HepG2 (cell line): ENCODE measurements around the gene LMAN1L. TPM values are rescaled to one million over a fixed set of nuclear protein-coding genes. Genes with fewer than 3 reads are reported as not detected.
A peak's percentile ranks its signal among the peaks of the same experiment; 100 is the strongest.

Source experiments
- ARID4A ChIP-seq: sonication (generic); formaldehyde crosslinking; IDR thresholded peaks from 2 replicates; pipeline ENCODE4 v1.5.0; 2020; ENCODE audit warnings: mild to moderate bottlenecking, missing genetic modification reagents, borderline replicate concordance
- ARID5B ChIP-seq: IDR thresholded peaks from 2 replicates; pipeline ENCODE4 v1.4.0; 2020; ENCODE audit warnings: mild to moderate bottlenecking, missing genetic modification reagents
- ASH2L ChIP-seq: fragments of 300-600, 200-600 bp; sonication (generic); IDR thresholded peaks from 2 replicates; pipeline ENCODE4 v1.7.0; 2017; ENCODE audit warnings: low read depth, mild to moderate bottlenecking, moderate library complexity, mixed read lengths, low read length; ENCODE audit not compliant: insufficient read length
- ATF7-NPFF ChIP-seq: sonication (generic); formaldehyde crosslinking; IDR thresholded peaks from 2 replicates; pipeline ENCODE4 v1.8.1; 2023; ENCODE audit warnings: mild to moderate bottlenecking, low read depth, missing genetic modification reagents, moderate library complexity
- CBFB ChIP-seq: sonication (generic); formaldehyde crosslinking; IDR thresholded peaks from 2 replicates; pipeline ENCODE4 v1.4.0; 2020; ENCODE audit warnings: missing genetic modification reagents
- ETV6 ChIP-seq: sonication (generic); formaldehyde crosslinking; conservative IDR thresholded peaks from 2 replicates; pipeline ENCODE4 v1.4.0; 2020; ENCODE audit warnings: missing genetic modification reagents
- FOXA3 ChIP-seq: IDR thresholded peaks from 2 replicates; pipeline ENCODE4 v1.6.1; 2016; ENCODE audit warnings: missing genetic modification reagents, missing compliant biosample characterization
- GATAD1 ChIP-seq: IDR thresholded peaks from 2 replicates; pipeline ENCODE4 v1.6.1; 2016; ENCODE audit warnings: missing genetic modification reagents, missing compliant biosample characterization
- HOXA3 ChIP-seq: sonication (generic); formaldehyde crosslinking; IDR thresholded peaks from 2 replicates; pipeline ENCODE4 v1.5.0; 2020; ENCODE audit warnings: missing genetic modification reagents
- KMT2B ChIP-seq: IDR thresholded peaks from 2 replicates; pipeline ENCODE4 v1.6.1; 2016; ENCODE audit warnings: missing genetic modification reagents, missing compliant biosample characterization
- MED8 ChIP-seq: sonication (generic); formaldehyde crosslinking; IDR thresholded peaks from 2 replicates; pipeline ENCODE4 v1.8.1; 2023; ENCODE audit warnings: mild to moderate bottlenecking, missing genetic modification reagents; ENCODE audit not compliant: insufficient replicate concordance
- PITX1 ChIP-seq: sonication (generic); formaldehyde crosslinking; IDR thresholded peaks from 2 replicates; pipeline ENCODE4 v1.5.1; 2020; ENCODE audit warnings: mild to moderate bottlenecking, missing genetic modification reagents
- RBAK ChIP-seq: sonication (generic); formaldehyde crosslinking; IDR thresholded peaks from 2 replicates; pipeline ENCODE4 v1.5.1; 2020; ENCODE audit warnings: mild to moderate bottlenecking, missing genetic modification reagents
- REPIN1 ChIP-seq: sonication (generic); formaldehyde crosslinking; IDR thresholded peaks from 2 replicates; pipeline ENCODE4 v1.8.0; 2022; ENCODE audit warnings: missing genetic modification reagents, low read depth, mild to moderate bottlenecking, borderline replicate concordance
- REXO4 ChIP-seq: sonication (generic); formaldehyde crosslinking; IDR thresholded peaks from 2 replicates; pipeline ENCODE4 v1.8.0; 2022; ENCODE audit warnings: missing genetic modification reagents, mild to moderate bottlenecking, borderline replicate concordance
- RNF2 ChIP-seq: fragments of 450-650 bp; conservative IDR thresholded peaks from 2 replicates; pipeline ENCODE4 v1.6.1; 2016; ENCODE audit warnings: low read depth
- TEAD3 ChIP-seq: optimal IDR thresholded peaks from 2 replicates; pipeline ENCODE3; 2016; ENCODE audit warnings: borderline replicate concordance
- ZNF20 ChIP-seq: sonication (generic); formaldehyde crosslinking; IDR thresholded peaks from 2 replicates; pipeline ENCODE4 v1.4.0; 2020; ENCODE audit warnings: mild to moderate bottlenecking, moderate library complexity, missing genetic modification reagents
- ZNF451 ChIP-seq: sonication (generic); formaldehyde crosslinking; IDR thresholded peaks from 2 replicates; pipeline ENCODE4 v1.5.0; 2020; ENCODE audit warnings: mild to moderate bottlenecking, missing genetic modification reagents
- ZNF562 ChIP-seq: sonication (generic); formaldehyde crosslinking; IDR thresholded peaks from 2 replicates; pipeline ENCODE4 v1.8.0; 2022; ENCODE audit warnings: missing genetic modification reagents, borderline replicate concordance
- ZNF747 ChIP-seq: sonication (generic); formaldehyde crosslinking; IDR thresholded peaks from 2 replicates; pipeline ENCODE4 v1.8.1; 2023; ENCODE audit warnings: missing genetic modification reagents, mild to moderate bottlenecking, borderline replicate concordance
- ZNF777 ChIP-seq: sonication (generic); formaldehyde crosslinking; IDR thresholded peaks from 2 replicates; pipeline ENCODE4 v1.4.0; 2020; ENCODE audit warnings: missing genetic modification reagents
- ZNF790 ChIP-seq: sonication (generic); formaldehyde crosslinking; IDR thresholded peaks from 2 replicates; pipeline ENCODE4 v1.8.0; 2022; ENCODE audit warnings: missing genetic modification reagents, mild to moderate bottlenecking, borderline replicate concordance
- ZNF841 ChIP-seq: sonication (generic); formaldehyde crosslinking; IDR thresholded peaks from 2 replicates; pipeline ENCODE4 v1.8.1; 2023; ENCODE audit warnings: missing genetic modification reagents, borderline replicate concordance
- polyA plus RNA-seq, 8 experiments: library from polyadenylated mRNA; depleted of rRNA in 3 of 8; stranded (reverse) in 7 of 8; unstranded in 1 of 8; fragments of >200 nt; fragmentation: Illumina TruSeq in 4 of 8; extraction: Trizol in 4 of 8; gene quantifications; 2 replicates each; pipeline versions ENCODE4 v1.2.1 to v1.2.3, GENCODE V29; 2011 to 2016; ENCODE audit warnings: low read depth in 4 of 8, missing spikeins in 1 of 8, mixed read lengths in 1 of 8; ENCODE audit not compliant: insufficient read depth in 1 of 8
- total RNA-seq, 5 experiments: library from RNA; depleted of rRNA; stranded (reverse); fragments of >200 nt; fragmentation: Illumina TruSeq; extraction: Trizol; gene quantifications; 2 replicates each; pipeline ENCODE4 v1.2.3, GENCODE V29; 2016; ENCODE audit warnings: low read depth in 1 of 5

The LMAN1L gene
- total and polyA plus RNA-seq, 2 of the 13 experiments (the other 11 are each of a cell fraction or from before 2014, with no cell fraction given): not detected

- TF ChIP-seq ARID5B (CRISPR knock-in tag): 0 out of 2 replicates have a peak, but pooled peaks have one; percentile 18
- TF ChIP-seq KMT2B (CRISPR knock-in tag): no peak
- no peak for TF ChIP-seq ZNF747
- no peak for TF ChIP-seq ZNF841 (CRISPR knock-in tag)
- peak; percentile 37; the same call in 1 of the 2 replicates for TF ChIP-seq HOXA3 (CRISPR knock-in tag)
- TF ChIP-seq ZNF790 (CRISPR knock-in tag): no peak
- no peak for TF ChIP-seq RNF2
- no peak for TF ChIP-seq ETV6 (CRISPR knock-in tag)
- no peak for TF ChIP-seq GATAD1 (CRISPR knock-in tag)
- no peak for TF ChIP-seq ZNF562 (CRISPR knock-in tag)
- TF ChIP-seq ZNF777 (CRISPR knock-in tag): no peak
- no peak for TF ChIP-seq ATF7-NPFF (CRISPR knock-in tag)
- no peak for TF ChIP-seq FOXA3
- TF ChIP-seq REPIN1 (CRISPR knock-in tag): 0 out of 2 replicates have a peak, but pooled peaks have one; percentile 43
- TF ChIP-seq ZNF451 (CRISPR knock-in tag): 0 out of 2 replicates have a peak, but pooled peaks have one; percentile 26
- TF ChIP-seq ZNF20 (CRISPR knock-in tag): no peak
- no peak for TF ChIP-seq REXO4 (CRISPR knock-in tag)
- TF ChIP-seq MED8: no peak
- TF ChIP-seq PITX1 (CRISPR knock-in tag): no peak
- TF ChIP-seq ARID4A (CRISPR knock-in tag): peak; percentile 67
- TF ChIP-seq TEAD3 (CRISPR knock-in tag): peak; percentile 20
- no peak for TF ChIP-seq ASH2L
- TF ChIP-seq RBAK (CRISPR knock-in tag): no peak
- no peak for TF ChIP-seq CBFB (CRISPR knock-in tag)
Observed at GRCh38 chr15:74799856-74800558, 12.6 kb upstream of the LMAN1L start (continued).
